Fibroblast of skin of left biceps (primary cell): ENCODE measurements around the gene TUFM.

Experiments
- DNase-seq, 2 experiments: peaks; one replicate each; pipeline ENCODE4 v3.0.0-alpha.2; 2013; ENCODE audit warnings: low read depth in 2 of 2

The TUFM gene

GRCh38 chr16:28802235-28803019 lies 43.7 kb downstream of the TUFM start:
- peak; percentile 16 to 26 for DNase-seq
